ENCODE results near the gene EXTL1.

Gene EXTL1

GRCh38 chr1:26032656-26033357 lies 11.2 kb downstream of the EXTL1 start:
- H3K27ac ChIP-seq = no peak overlapping the region
- TF ChIP-seq CTCF (conservative IDR thresholded peaks at IDR 0.05) (no peak), ZFX (IDR thresholded peaks at IDR 0.05) (no peak)

- no peak for TF ChIP-seq CTCF (conservative IDR thresholded peaks at IDR 0.05)
- peak overlapping the region; percentile 44; the same call in 1 of the 2 replicates for H3K27ac ChIP-seq
Measured at GRCh38 chr1:26034504-26035202, 13.1 kb downstream of the EXTL1 start.

GRCh38 chr1:26035203-26035958 lies 13.8 kb downstream of the EXTL1 start:
- TF ChIP-seq CTCF (conservative IDR thresholded peaks at IDR 0.05) (no peak), ZFX (IDR thresholded peaks at IDR 0.05) (no peak)
- peak overlapping the region; percentile 44 for H3K27ac ChIP-seq

GRCh38 chr1:26035959-26036755 lies 14.6 kb downstream of the EXTL1 start:
- H3K27ac ChIP-seq = peak overlapping the region; percentile 44
- TF ChIP-seq CTCF (conservative IDR thresholded peaks at IDR 0.05) = peak; percentile 89
- no peak for TF ChIP-seq ZFX (IDR thresholded peaks at IDR 0.05)

- H3K27ac ChIP-seq = no peak overlapping the region
- no peak for TF ChIP-seq CTCF (conservative IDR thresholded peaks at IDR 0.05)
- no peak for TF ChIP-seq ZFX (IDR thresholded peaks at IDR 0.05)
Measured at GRCh38 chr1:26036756-26037281, 15.2 kb downstream of the EXTL1 start.

GRCh38 chr1:26037904-26038303 lies 16.3 kb downstream of the EXTL1 start:
- TF ChIP-seq ZFX (IDR thresholded peaks at IDR 0.05) = no peak

GRCh38 chr1:26038477-26038876 lies 16.9 kb downstream of the EXTL1 start:
- H3K27ac ChIP-seq = no peak overlapping the region
- no peak for TF ChIP-seq CTCF (conservative IDR thresholded peaks at IDR 0.05)
- no peak for TF ChIP-seq ZFX (IDR thresholded peaks at IDR 0.05)

More at GRCh38 chr1:26037904-26038303, 16.3 kb downstream of the EXTL1 start:
- no peak overlapping the region for H3K27ac ChIP-seq
